Measurements from ENCODE around the gene FAT1. TPM values are rescaled to one million over a fixed set of nuclear protein-coding genes. Genes with fewer than 3 reads are reported as not detected.

Gene FAT1
- total RNA-seq, 1 donor from 2014 or later = 84.3 TPM

DNA sequence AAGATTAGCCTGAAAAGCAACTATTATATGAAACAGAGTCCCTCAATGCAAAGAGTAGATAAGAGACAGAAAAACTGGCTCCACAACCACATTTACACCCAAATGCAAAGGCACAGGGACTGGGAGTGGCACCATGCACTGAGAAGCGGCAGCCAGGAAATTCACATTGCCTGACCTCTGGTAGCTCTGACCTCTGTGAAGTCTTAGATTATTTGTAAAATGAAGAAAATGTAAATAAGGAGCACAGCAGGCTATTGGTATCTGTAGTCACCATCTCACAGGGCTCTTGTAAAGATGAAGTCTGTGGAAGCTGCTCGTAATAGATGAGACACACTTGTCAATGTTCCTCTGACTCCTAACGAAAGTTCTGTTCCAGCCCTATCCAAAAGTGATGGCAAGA, 69.7 kb downstream of the FAT1 start:
- ATAC-seq = no peak
- no peak for TF ChIP-seq CTCF (IDR thresholded peaks at IDR 0.05)
- no peak for DNase-seq
- no peak overlapping the region for H3K27ac ChIP-seq
- intact Hi-C loops (cut with DNase I) = no loop called here
- H3K9me3 ChIP-seq = no peaks in the 10 kb centered on the region
- no peaks in the 10 kb centered on the region for H3K4me1 ChIP-seq
- H3K4me3 ChIP-seq = no peak overlapping the region
- H3K27me3 ChIP-seq = no peaks in the 10 kb centered on the region
- H3K36me3 ChIP-seq = peaks cover 7% of the 10 kb centered on the region

- Histone ChIP-seq H3K4me1 (no peaks in the 10 kb centered on the region), H3K27ac (no peak overlapping the region), H3K9me3 (no peaks in the 10 kb centered on the region), H3K4me3 (no peak overlapping the region), H3K27me3 (no peaks in the 10 kb centered on the region), H3K36me3 (peaks cover 8% of the 10 kb centered on the region)
- no peak for TF ChIP-seq CTCF (IDR thresholded peaks at IDR 0.05)
- ATAC-seq = peak; percentile 61
- DNase-seq = no peak
- intact Hi-C loops (cut with DNase I) = no loop called here
Observed at GRCh38 chr4:186651624-186652023, 72.0 kb downstream of the FAT1 start.

GRCh38 chr4:186651181-186651603, 72.5 kb downstream of the FAT1 start:
- ATAC-seq (no peak), DNase-seq (no peak)
- H3K27me3 ChIP-seq = no peaks in the 10 kb centered on the region
- no peaks in the 10 kb centered on the region for H3K9me3 ChIP-seq
- H3K36me3 ChIP-seq = peaks cover 8% of the 10 kb centered on the region
- H3K4me1 ChIP-seq = no peaks in the 10 kb centered on the region
- H3K27ac ChIP-seq = no peak overlapping the region
- TF ChIP-seq CTCF (IDR thresholded peaks at IDR 0.05) = no peak
- intact Hi-C loops (cut with DNase I) = no loop called here
- no peak overlapping the region for H3K4me3 ChIP-seq

DNA sequence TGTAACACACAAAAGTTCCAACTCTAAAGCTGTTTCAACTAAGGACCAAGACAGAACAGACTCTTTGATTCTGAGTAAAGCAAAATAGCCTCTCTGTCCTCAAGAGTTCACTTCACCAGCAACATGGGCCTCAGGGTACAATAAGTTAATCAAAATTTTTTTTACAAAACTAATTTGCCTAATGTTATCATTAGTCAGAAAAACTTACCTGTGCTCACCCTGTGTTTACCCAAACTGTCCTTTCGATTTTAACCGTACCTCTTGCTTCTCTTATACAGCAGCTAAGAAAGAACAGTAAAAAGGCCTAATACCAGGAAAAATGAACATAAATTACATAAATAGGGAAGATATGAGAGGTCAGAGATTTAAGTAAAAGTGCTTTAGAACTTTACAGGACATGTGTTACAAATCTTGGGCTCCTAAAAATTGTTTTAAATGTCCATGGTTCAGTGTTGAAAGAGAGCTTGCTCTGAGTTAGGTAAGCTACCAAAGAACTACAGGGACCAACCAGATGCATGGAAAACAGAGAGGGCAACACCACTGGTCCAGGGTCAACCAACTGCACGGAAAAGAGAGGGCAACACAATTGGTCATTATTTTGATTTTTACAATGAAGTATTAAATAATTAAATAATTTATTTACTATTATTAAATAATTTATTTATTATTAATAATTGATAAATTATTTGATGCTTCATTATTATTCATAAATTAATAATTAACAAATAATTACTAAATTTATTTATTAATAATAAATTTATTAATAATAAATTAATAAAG, 73.1 kb downstream of the FAT1 start:
- Histone ChIP-seq H3K4me1 (no peaks in the 10 kb centered on the region), H3K27ac (no peak overlapping the region), H3K27me3 (no peaks in the 10 kb centered on the region), H3K36me3 (peaks cover 8% of the 10 kb centered on the region), H3K9me3 (no peaks in the 10 kb centered on the region), H3K4me3 (no peak overlapping the region)
- intact Hi-C loops (cut with DNase I) = no loop called here
- no peak for TF ChIP-seq CTCF (IDR thresholded peaks at IDR 0.05)
- no peak for DNase-seq
- ATAC-seq = no peak

DNA sequence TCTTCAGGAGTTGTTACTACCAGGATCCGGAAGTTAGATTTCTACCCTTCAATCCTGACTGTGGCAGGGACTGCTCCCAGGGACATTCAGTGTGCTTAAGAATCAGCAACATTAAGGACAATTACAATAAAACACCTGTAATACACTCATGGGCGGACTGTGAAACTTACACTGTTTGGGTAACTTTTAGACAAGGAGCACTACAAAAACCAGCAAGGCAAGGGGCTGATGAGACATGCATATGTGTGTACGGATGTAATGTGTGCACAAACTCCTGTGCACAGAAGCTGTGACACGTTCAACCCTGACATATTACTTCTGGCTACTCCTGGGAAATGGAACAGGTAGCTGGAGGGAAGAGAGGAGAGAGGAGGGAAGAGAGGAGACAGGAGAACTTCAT, 75.8 kb downstream of the FAT1 start:
- no peak for TF ChIP-seq CTCF (IDR thresholded peaks at IDR 0.05)
- no peaks in the 10 kb centered on the region for H3K4me1 ChIP-seq
- no peaks in the 10 kb centered on the region for H3K27me3 ChIP-seq
- peaks cover 8% of the 10 kb centered on the region for H3K36me3 ChIP-seq
- ATAC-seq (no peak), DNase-seq (no peak)
- no peak overlapping the region for H3K27ac ChIP-seq
- no peaks in the 10 kb centered on the region for H3K9me3 ChIP-seq
- no peak overlapping the region for H3K4me3 ChIP-seq
- intact Hi-C loops (cut with DNase I) = no loop called here

Measured in upper lobe of right lung (tissue), 1 donor.